ENCODE results near the gene BHMT. TPM values are rescaled to one million over a fixed set of nuclear protein-coding genes. Genes with fewer than 3 reads are reported as not detected.

Gene BHMT
- total RNA-seq, 1 experiment from 2014 or later = not detected

GRCh38 chr5:79124607-79125006 is 13.0 kb downstream of the BHMT start:
- ChIA-PET CTCF (no interaction called here), POLR2A (ENCODE audit: unreplicated experiment) (no interaction called here)
- Histone ChIP-seq H2AFZ (no peak overlapping the region), H3K79me2 (ENCODE audit: low read depth) (no peaks in the 10 kb centered on the region), H3K27me3 (ENCODE audit: insufficient read depth, low read depth) (no peaks in the 10 kb centered on the region), H3K9me2 (ENCODE audit: insufficient read depth) (no peaks in the 10 kb centered on the region), H3K4me1 (replicated peaks; ENCODE audit: insufficient read depth) (peaks cover 7% of the 10 kb centered on the region; the same call in 1 of the 2 replicates), H3F3A (ENCODE audit: insufficient read depth, low read depth) (0 out of 2 replicates have a peak, but pooled peaks cover 5% of the 10 kb centered on the region), H3K9me3 (ENCODE audit: insufficient read depth, low read depth) (no peaks in the 10 kb centered on the region), H3K36me3 (ENCODE audit: low read depth) (no peaks in the 10 kb centered on the region), H3K27ac (no peak overlapping the region), H3K4me3 (no peak overlapping the region), H4K20me1 (ENCODE audit: insufficient read depth) (no peaks in the 10 kb centered on the region), H3K4me2 (no peak overlapping the region)
- TF ChIP-seq CTCF (conservative IDR thresholded peaks at IDR 0.05) (no peak), EZH2 (IDR thresholded peaks at IDR 0.05; ENCODE audit: low read depth) (no peak)
- intact Hi-C loops (cut with micrococcal nuclease; ENCODE audit: unreplicated experiment) = no loop called here
- BruUV-seq (replicated peaks) = no TSS peak
- no peak for DNase-seq

- no peak overlapping the region for H3K4me3 ChIP-seq
- no peak overlapping the region for H3K27ac ChIP-seq
- H3F3A ChIP-seq (ENCODE audit: insufficient read depth, low read depth) = peaks cover 8% of the 10 kb centered on the region
- no TSS peak for BruUV-seq (replicated peaks)
- H3K4me1 ChIP-seq (replicated peaks; ENCODE audit: insufficient read depth) = peaks cover 15% of the 10 kb centered on the region
- H4K20me1 ChIP-seq (ENCODE audit: insufficient read depth) = no peaks in the 10 kb centered on the region
- no peaks in the 10 kb centered on the region for H3K79me2 ChIP-seq (ENCODE audit: low read depth)
- H3K9me2 ChIP-seq (ENCODE audit: insufficient read depth) = no peaks in the 10 kb centered on the region
- no peaks in the 10 kb centered on the region for H3K36me3 ChIP-seq (ENCODE audit: low read depth)
- DNase-seq = no peak
- H2AFZ ChIP-seq = no peak overlapping the region
- no peak overlapping the region for H3K4me2 ChIP-seq
- TF ChIP-seq EZH2 (IDR thresholded peaks at IDR 0.05; ENCODE audit: low read depth) = no peak
- no peak for TF ChIP-seq CTCF (conservative IDR thresholded peaks at IDR 0.05)
- no peaks in the 10 kb centered on the region for H3K9me3 ChIP-seq (ENCODE audit: insufficient read depth, low read depth)
- intact Hi-C loops (cut with micrococcal nuclease; ENCODE audit: unreplicated experiment) = loop anchor here (5.0 kb wide), 2 partner anchors 228 to 382 kb away; partner anchors contain the start of gene HOMER1
- CTCF ChIA-PET = no interaction called here
- POLR2A ChIA-PET (ENCODE audit: unreplicated experiment) = no interaction called here
- H3K27me3 ChIP-seq (ENCODE audit: insufficient read depth, low read depth) = no peaks in the 10 kb centered on the region
These were observed 19.2 kb downstream of the BHMT start for GRCh38 chr5:79130781-79131180.

GRCh38 chr5:79133121-79133656 is 21.6 kb downstream of the BHMT start:
- Histone ChIP-seq H3K4me2 (peak overlapping the region; percentile 78), H3F3A (ENCODE audit: insufficient read depth, low read depth) (peaks cover 10% of the 10 kb centered on the region), H3K9me2 (ENCODE audit: insufficient read depth) (no peaks in the 10 kb centered on the region), H2AFZ (peak overlapping the region; percentile 79; the same call in 1 of the 2 replicates), H3K9me3 (ENCODE audit: insufficient read depth, low read depth) (no peaks in the 10 kb centered on the region), H3K79me2 (ENCODE audit: low read depth) (no peaks in the 10 kb centered on the region), H3K4me3 (peak overlapping the region; percentile 30; the same call in 1 of the 2 replicates), H3K36me3 (ENCODE audit: low read depth) (no peaks in the 10 kb centered on the region), H3K27me3 (ENCODE audit: insufficient read depth, low read depth) (no peaks in the 10 kb centered on the region), H3K4me1 (replicated peaks; ENCODE audit: insufficient read depth) (peaks cover 15% of the 10 kb centered on the region), H3K27ac (peak overlapping the region; percentile 82), H4K20me1 (ENCODE audit: insufficient read depth) (no peaks in the 10 kb centered on the region)
- BruUV-seq (replicated peaks) = no TSS peak
- peak; percentile 79 for TF ChIP-seq CTCF (conservative IDR thresholded peaks at IDR 0.05)
- TF ChIP-seq EZH2 (IDR thresholded peaks at IDR 0.05; ENCODE audit: low read depth) = no peak
- intact Hi-C loops (cut with micrococcal nuclease; ENCODE audit: unreplicated experiment) = loop anchor here (1.0 to 5.0 kb wide), 6 partner anchors 105 to 950 kb away; partner anchors contain the start of gene HOMER1
- POLR2A ChIA-PET (ENCODE audit: unreplicated experiment) = interaction anchor here (0.6 to 1.0 kb wide), 3 partner anchors 109 to 379 kb away, joined by 3 to 10 read pairs (median 4); no protein-coding TSS in a partner anchor
- CTCF ChIA-PET = interaction anchor here (0.5 to 2.2 kb wide), 25 partner anchors 10 to 952 kb away, joined by 3 to 97 read pairs (median 4); partner anchors contain the start of gene HOMER1
- peak in 1 of 2 experiments; percentile 40 for DNase-seq
